Stimulated activated CD4-positive, alpha-beta T cell treated with anti-CD3 and anti-CD28 coated beads, TNF-alpha, amount 100 ng/mL, for 1 hour (primary cell): ENCODE results near the gene ESYT3.
"Not testable (repeated sequence)": the region's sequence is repeated elsewhere in the genome, so short reads cannot be mapped to it uniquely, and the experiment has no call there.

Source experiments
- DNase-seq, 3 donors: peaks; one replicate each; pipeline ENCODE4 v3.0.0-alpha.2; 2020; ENCODE audit warnings: low read depth in 3 of 3, low spot score in 1 of 3

ESYT3 gene

GRCh38 chr3:138491971-138492370 lies 57.6 kb downstream of the ESYT3 start:
- DNase-seq, result no peak

- DNase-seq, result no peak
Observed at GRCh38 chr3:138492980-138493675, 58.7 kb downstream of the ESYT3 start.

GRCh38 chr3:138493804-138494606 lies 59.6 kb downstream of the ESYT3 start:
- DNase-seq, result no peak

GRCh38 chr3:138494607-138494929 lies 60.2 kb downstream of the ESYT3 start:
- no peak for DNase-seq

GRCh38 chr3:138495638-138496037 lies 61.2 kb downstream of the ESYT3 start:
- not testable (repeated sequence) for DNase-seq

GRCh38 chr3:138496436-138496835 lies 62.0 kb downstream of the ESYT3 start:
- no peak for DNase-seq

GRCh38 chr3:138497021-138497420 lies 62.6 kb downstream of the ESYT3 start:
- no peak for DNase-seq

GRCh38 chr3:138497851-138498250 lies 63.4 kb downstream of the ESYT3 start:
- no peak for DNase-seq

- DNase-seq, result no peak
Observed at GRCh38 chr3:138498991-138499390, 64.6 kb downstream of the ESYT3 start.

- no peak for DNase-seq
Observed at GRCh38 chr3:138507524-138507923, 73.1 kb downstream of the ESYT3 start.

GRCh38 chr3:138509586-138509985 lies 75.2 kb downstream of the ESYT3 start:
- DNase-seq, result no peak

- DNase-seq, result no peak
Observed at GRCh38 chr3:138511945-138512344, 77.5 kb downstream of the ESYT3 start.

GRCh38 chr3:138513090-138513843 lies 78.9 kb downstream of the ESYT3 start:
- no peak for DNase-seq

- DNase-seq, result not testable (repeated sequence)
Observed at GRCh38 chr3:138521445-138521844, 87.0 kb downstream of the ESYT3 start.
